H9 (cell line): ENCODE data around the gene MISP. TPM values are rescaled to one million over a fixed set of nuclear protein-coding genes. Genes with fewer than 3 reads are reported as not detected.

Experiments used
- DNase-seq: peaks from one replicate; pipeline ENCODE4 v3.0.0-alpha.2; 2017
- H2AFZ ChIP-seq: one replicate; pipeline ENCODE4 v1.6.1; 2013; ENCODE audit warnings: mild to moderate bottlenecking, low read length, control low read depth, moderate library complexity
- H2AK5ac ChIP-seq: 2 replicates; pipeline ENCODE4 v1.6.1; 2013; ENCODE audit warnings: low read length, control low read depth, mixed read lengths; ENCODE audit not compliant: insufficient read length
- H2BK120ac ChIP-seq: one replicate; pipeline ENCODE4 v1.6.1; 2013; ENCODE audit warnings: low read depth, mild to moderate bottlenecking, low read length, control low read depth, inconsistent platforms; ENCODE audit not compliant: poor library complexity, severe bottlenecking
- H2BK12ac ChIP-seq: 2 replicates; pipeline ENCODE4 v1.6.1; 2013; ENCODE audit warnings: low read length, control low read depth, mixed read lengths, low read depth; ENCODE audit not compliant: insufficient read length
- H2BK15ac ChIP-seq: 2 replicates; pipeline ENCODE4 v1.6.1; 2013; ENCODE audit warnings: low read depth, low read length, control low read depth
- H2BK20ac ChIP-seq: one replicate; pipeline ENCODE4 v1.6.1; 2013; ENCODE audit warnings: low read depth, mild to moderate bottlenecking, low read length, control low read depth, inconsistent platforms; ENCODE audit not compliant: poor library complexity, severe bottlenecking
- H2BK5ac ChIP-seq: 2 replicates; pipeline ENCODE4 v1.6.1; 2013; ENCODE audit warnings: low read length, control low read depth, mixed read lengths; ENCODE audit not compliant: insufficient read length
- H3K14ac ChIP-seq: 2 replicates; pipeline ENCODE4 v1.6.1; 2013; ENCODE audit warnings: low read length, control low read depth; ENCODE audit not compliant: insufficient read depth
- H3K18ac ChIP-seq: 2 replicates; pipeline ENCODE4 v1.6.1; 2013; ENCODE audit warnings: low read depth, mild to moderate bottlenecking, mixed read lengths, low read length, control low read depth; ENCODE audit not compliant: insufficient read length
- H3K23ac ChIP-seq: 2 replicates; pipeline ENCODE4 v1.6.1; 2013; ENCODE audit warnings: low read length, control low read depth, mixed read lengths, low read depth; ENCODE audit not compliant: insufficient read length
- H3K23me2 ChIP-seq: 2 replicates; pipeline ENCODE4 v1.6.1; 2013; ENCODE audit warnings: low read depth, mild to moderate bottlenecking, mixed read lengths, low read length, control low read depth; ENCODE audit not compliant: insufficient read length, poor library complexity, severe bottlenecking
- H3K27ac ChIP-seq: 2 replicates; pipeline ENCODE4 v1.5.1; 2013; ENCODE audit warnings: low read length, control low read depth, mixed read lengths, low read depth; ENCODE audit not compliant: insufficient read length
- H3K27me3 ChIP-seq: 2 replicates; pipeline ENCODE4 v1.6.1; 2013; ENCODE audit warnings: low read length, control low read depth, inconsistent platforms; ENCODE audit not compliant: insufficient read depth
- H3K4ac ChIP-seq: 2 replicates; pipeline ENCODE4 v1.6.1; 2013; ENCODE audit warnings: low read depth, mild to moderate bottlenecking, control low read depth, inconsistent platforms, low read length, moderate library complexity
- H3K4me1 ChIP-seq: 2 replicates; pipeline ENCODE4 v1.6.1; 2013; ENCODE audit warnings: low read length, control low read depth, inconsistent platforms; ENCODE audit not compliant: insufficient read depth
- H3K4me2 ChIP-seq: 2 replicates; pipeline ENCODE4 v1.6.1; 2013; ENCODE audit warnings: low read length, control low read depth, mixed read lengths; ENCODE audit not compliant: insufficient read length, insufficient read depth
- H3K56ac ChIP-seq: 2 replicates; pipeline ENCODE4 v1.6.1; 2013; ENCODE audit warnings: low read depth, mild to moderate bottlenecking, mixed read lengths, low read length, control low read depth; ENCODE audit not compliant: insufficient read length
- H3K79me1 ChIP-seq: 2 replicates; pipeline ENCODE4 v1.6.1; 2013; ENCODE audit warnings: low read depth, mild to moderate bottlenecking, moderate library complexity, low read length, control low read depth, inconsistent platforms; ENCODE audit not compliant: insufficient read depth, poor library complexity, severe bottlenecking
- H3K79me2 ChIP-seq: 2 replicates; pipeline ENCODE4 v1.6.1; 2013; ENCODE audit warnings: low read length, control low read depth, inconsistent platforms; ENCODE audit not compliant: insufficient read depth
- H3K9ac ChIP-seq: 2 replicates; pipeline ENCODE4 v1.6.1; 2013; ENCODE audit warnings: low read length, control low read depth, mixed read lengths; ENCODE audit not compliant: insufficient read length; ENCODE audit errors: extremely low read depth
- H3K9me3 ChIP-seq: one replicate; pipeline ENCODE4 v1.6.1; 2013; ENCODE audit warnings: low read depth, low read length, inconsistent platforms; ENCODE audit not compliant: control insufficient read depth
- H3T11ph ChIP-seq: one replicate; pipeline ENCODE4 v1.6.1; 2013; ENCODE audit warnings: mild to moderate bottlenecking, low read length, control low read depth, inconsistent platforms
- H4K20me1 ChIP-seq: one replicate; pipeline ENCODE4 v1.6.1; 2013; ENCODE audit not compliant: control insufficient read depth, insufficient read length, insufficient read depth
- H4K5ac ChIP-seq: 2 replicates; pipeline ENCODE4 v1.6.1; 2013; ENCODE audit warnings: low read depth, mild to moderate bottlenecking, mixed read lengths, low read length, control low read depth; ENCODE audit not compliant: insufficient read length
- H4K8ac ChIP-seq: replicated peaks from 2 replicates; pipeline ENCODE4 v1.6.1; 2013; ENCODE audit warnings: low read length, control low read depth, mixed read lengths, low read depth; ENCODE audit not compliant: insufficient read length
- H4K91ac ChIP-seq: 2 replicates; pipeline ENCODE4 v1.6.1; 2013; ENCODE audit warnings: low read depth, mild to moderate bottlenecking, moderate library complexity, mixed read lengths, low read length, control low read depth; ENCODE audit not compliant: insufficient read length
- H3K27ac Mint-ChIP-seq, 3 experiments: 2 replicates in 2 of 3; 3 replicates in 1 of 3; pipeline ENCODE4 v1.8.0; 2020 to 2021; ENCODE audit warnings: mixed read lengths in 3 of 3, mild to moderate bottlenecking in 1 of 3, moderate library complexity in 1 of 3
- H3K27me3 Mint-ChIP-seq: 2 replicates; pipeline ENCODE4 v1.8.0; 2021; ENCODE audit warnings: low read depth, mild to moderate bottlenecking, moderate library complexity, mixed read lengths
- H3K36me3 Mint-ChIP-seq, 3 experiments: 2 replicates in 2 of 3; 3 replicates in 1 of 3; pipeline ENCODE4 v1.8.0; 2020 to 2021; ENCODE audit warnings: low read depth in 3 of 3, mixed read lengths in 3 of 3; ENCODE audit not compliant: insufficient read depth in 1 of 3
- H3K4me1 Mint-ChIP-seq, 2 experiments: 2 replicates each; pipeline ENCODE4 v1.8.0; 2020; ENCODE audit warnings: mixed read lengths in 2 of 2
- H3K4me3 Mint-ChIP-seq, 2 experiments: 2 replicates in 1 of 2; 3 replicates in 1 of 2; pipeline ENCODE4 v1.8.0; 2020 to 2021; ENCODE audit warnings: mild to moderate bottlenecking in 2 of 2, mixed read lengths in 2 of 2, moderate library complexity in 1 of 2
- H3K9me3 Mint-ChIP-seq, 2 experiments: 2 replicates in 1 of 2; 3 replicates in 1 of 2; pipeline ENCODE4 v1.8.0; 2020; ENCODE audit warnings: mild to moderate bottlenecking in 2 of 2, mixed read lengths in 2 of 2, moderate library complexity in 1 of 2
- CTCF ChIP-seq: fragments of 200-600 bp; sonication (generic); conservative IDR thresholded peaks from 3 replicates; pipeline ENCODE4 v1.8.0; 2021; ENCODE audit warnings: antibody characterized with exemption, mild to moderate bottlenecking
- WGBS: extraction: QIAGEN DNeasy Blood & Tissue Kit; methylation state at CpG from one replicate; pipeline ENCODE4 v1.1.7; 2013; ENCODE audit warnings: missing lambda C conversion rate, low lambda C conversion rate, mixed read lengths; ENCODE audit not compliant: insufficient read length; ENCODE audit errors: extremely low coverage; 5-methylcytosine and 5-hydroxymethylcytosine counted together
- total RNA-seq: library from RNA; stranded (reverse); gene quantifications from 2 replicates; pipeline ENCODE4 v1.2.1, GENCODE V29; 2021

MISP gene
- total RNA-seq, 1 experiment from 2014 or later, result 0.44 TPM

DNA sequence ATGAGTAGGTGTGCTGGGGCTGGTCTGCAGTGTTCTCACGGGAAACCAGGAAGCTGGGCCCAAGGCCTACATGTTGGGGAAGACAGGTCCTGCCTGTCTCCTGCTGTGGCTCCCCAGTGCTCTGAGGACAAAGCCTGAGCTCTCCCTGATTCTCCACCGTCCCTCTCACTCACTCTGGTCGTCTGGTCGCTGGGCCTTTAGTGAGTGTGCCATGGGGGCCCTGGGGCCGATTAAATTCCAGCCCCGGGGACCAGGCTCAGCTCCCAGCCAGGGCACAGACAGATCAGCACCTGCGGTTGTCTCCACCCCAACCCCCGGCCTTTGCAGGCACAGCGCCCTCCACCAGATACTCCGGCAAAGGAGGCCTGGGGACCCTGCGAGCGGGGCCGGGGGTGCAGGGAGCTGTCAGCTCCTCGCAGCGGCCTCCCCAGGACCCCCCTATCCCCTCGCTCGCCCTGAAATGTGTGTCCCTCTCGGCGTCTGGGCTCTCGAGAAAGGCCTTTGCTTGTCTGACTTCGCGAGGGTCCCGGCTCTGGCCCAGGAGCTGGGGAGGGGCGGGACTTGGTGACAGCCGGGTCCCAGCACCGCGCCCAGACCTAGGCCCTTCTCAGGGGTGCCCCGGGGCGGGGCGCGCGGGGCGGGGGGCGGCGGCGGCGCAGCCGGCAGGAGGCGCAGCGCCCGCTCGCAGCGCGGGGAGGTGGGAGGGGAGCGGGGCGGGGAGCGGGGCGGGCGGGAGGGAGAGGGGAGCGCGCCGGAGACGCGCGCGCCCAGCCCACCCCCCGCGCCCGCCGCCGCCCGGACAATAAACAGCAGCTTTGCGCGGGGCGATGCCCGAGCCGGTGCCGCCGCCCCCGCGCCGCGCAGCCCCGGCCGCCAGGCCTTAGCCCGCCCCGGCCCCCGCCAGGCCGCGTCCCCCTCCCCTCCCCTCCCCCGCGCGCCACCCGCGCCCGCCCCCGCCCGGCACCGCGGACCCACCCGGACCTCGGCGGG lies 42.5 kb upstream of the MISP start, which contains the start of gene PALM:
TSS of gene PALM (plus strand) at position 782 of the 990 bp plus-strand sequence. CDS start 212 bp downstream, outside the sequence.
- H3K4me1 ChIP-seq, result no peaks in the 10 kb centered on the region; the same call in 1 of the 2 replicates
- peak; percentile 37; the same call in 2 of the 3 replicates for TF ChIP-seq CTCF
- no peak within 1 kb of the TSS for H3K18ac ChIP-seq
- H3K79me2 ChIP-seq, result no peaks in the 10 kb centered on the region
- H4K20me1 ChIP-seq, result no peaks in the 10 kb centered on the region
- no peak within 1 kb of the TSS for H3K56ac ChIP-seq
- no peak within 1 kb of the TSS for H4K8ac ChIP-seq
- no peak within 1 kb of the TSS for H3K27ac ChIP-seq
- H2BK12ac ChIP-seq, result no peak within 1 kb of the TSS
- H2BK120ac ChIP-seq, result no peak within 1 kb of the TSS
- no peak within 1 kb of the TSS for H3K27ac Mint-ChIP-seq
- H3K14ac ChIP-seq, result no peak within 1 kb of the TSS
- H2BK15ac ChIP-seq, result no peak within 1 kb of the TSS; the same call in 1 of the 2 replicates
- no peak within 1 kb of the TSS for H4K91ac ChIP-seq
- DNase-seq, result peak; percentile 66
- H3K4me3 Mint-ChIP-seq, result peak within 1 kb of the TSS; percentile 54 to 75
- no peak within 1 kb of the TSS for H2AK5ac ChIP-seq
- H3K27me3 ChIP-seq, result no peaks in the 10 kb centered on the region
- H3K23me2 ChIP-seq, result peaks cover 8% of the 10 kb centered on the region
- no CpG with 5 or more reads among the region's 93 CpGs for WGBS
- no peak within 1 kb of the TSS for H3K4ac ChIP-seq
- peaks cover 8 to 9% of the 10 kb centered on the region in 2 experiments for H3K9me3 Mint-ChIP-seq
- no peak within 1 kb of the TSS for H2BK5ac ChIP-seq
- H2AFZ ChIP-seq, result no peak within 1 kb of the TSS
- no peak within 1 kb of the TSS for H3T11ph ChIP-seq
- H3K27me3 Mint-ChIP-seq, result peaks cover 17% of the 10 kb centered on the region
- peaks cover 12% of the 10 kb centered on the region in 2 experiments for H3K4me1 Mint-ChIP-seq
- H3K9ac ChIP-seq, result no peak within 1 kb of the TSS
- no peak within 1 kb of the TSS for H4K5ac ChIP-seq
- H3K36me3 Mint-ChIP-seq, result peaks cover 0 to 5% (median 3%) of the 10 kb centered on the region in 3 experiments; a peak in 3 of 7 replicates
- H3K79me1 ChIP-seq, result no peaks in the 10 kb centered on the region
- no peak within 1 kb of the TSS for H3K23ac ChIP-seq
- no peaks in the 10 kb centered on the region for H3K9me3 ChIP-seq
- peak within 1 kb of the TSS; percentile 44 for H3K4me2 ChIP-seq
- H2BK20ac ChIP-seq, result no peak within 1 kb of the TSS
